HG02588 (cell line): ENCODE results near the gene CA11.

Source experiments
- ATAC-seq: cut with Tn5 transposase; IDR thresholded peaks from one replicate; pipeline ENCODE4 v1.9.1; 2021; ENCODE audit warnings: mild to moderate bottlenecking, moderate library complexity; ENCODE audit not compliant: unreplicated experiment

The CA11 gene

GRCh38 chr19:48616041-48616436 lies 29.9 kb downstream of the CA11 start:
- no peak for ATAC-seq

- ATAC-seq: no peak
Measured at GRCh38 chr19:48615231-48616040, 30.6 kb downstream of the CA11 start.

- ATAC-seq: no peak
Measured at GRCh38 chr19:48614436-48615230, 31.4 kb downstream of the CA11 start, which contains the start of gene FAM83E. Gene FAM83E, minus strand, starts transcription at chr19:48615076. Its CDS starts 1,704 bp downstream, at chr19:48613372.

- ATAC-seq: no peak
Measured at GRCh38 chr19:48613852-48614435, 32.0 kb downstream of the CA11 start.

- no peak for ATAC-seq
Measured at GRCh38 chr19:48613024-48613851, 32.7 kb downstream of the CA11 start.

- no peak for ATAC-seq
Measured at GRCh38 chr19:48611872-48612271, 34.1 kb downstream of the CA11 start.

- no peak for ATAC-seq
Measured at GRCh38 chr19:48609571-48610108, 36.3 kb downstream of the CA11 start.

GRCh38 chr19:48608798-48609263 lies 37.2 kb downstream of the CA11 start:
- no peak for ATAC-seq

GRCh38 chr19:48607359-48607755 lies 38.6 kb downstream of the CA11 start:
- ATAC-seq: no peak

GRCh38 chr19:48606463-48607358 lies 39.3 kb downstream of the CA11 start, which contains the start of gene SPACA4:
Gene SPACA4, plus strand, starts transcription at chr19:48606742. Its CDS starts 237 bp downstream, at chr19:48606979.
- ATAC-seq: no peak

- ATAC-seq: no peak
Measured at GRCh38 chr19:48603850-48604249, 42.1 kb downstream of the CA11 start.

- no peak for ATAC-seq
Measured at GRCh38 chr19:48603449-48603848, 42.5 kb downstream of the CA11 start.

- no peak for ATAC-seq
Measured at GRCh38 chr19:48603001-48603400, 43.0 kb downstream of the CA11 start.

- no peak for ATAC-seq
Measured at GRCh38 chr19:48600679-48601417, 45.1 kb downstream of the CA11 start.

GRCh38 chr19:48598996-48599700 lies 46.8 kb downstream of the CA11 start:
- ATAC-seq: no peak

GRCh38 chr19:48596679-48597465 lies 49.1 kb downstream of the CA11 start:
- no peak for ATAC-seq

GRCh38 chr19:48596237-48596636 lies 49.8 kb downstream of the CA11 start:
- no peak for ATAC-seq
